ENCODE data around the gene RIPK4.

RIPK4 gene

GRCh38 chr21:41802684-41803083, 35.8 kb upstream of the RIPK4 start:
- no peak for TF ChIP-seq CTCF (IDR thresholded peaks at IDR 0.05; ENCODE audit: low read depth, low read length)
- DNase-seq (ENCODE audit: extremely low read depth, low read depth) = peak; percentile 35

- DNase-seq (ENCODE audit: extremely low read depth, low read depth) = no peak
- TF ChIP-seq CTCF (IDR thresholded peaks at IDR 0.05; ENCODE audit: low read depth, low read length) = no peak
These were observed 35.3 kb upstream of the RIPK4 start for GRCh38 chr21:41802198-41802584.

- TF ChIP-seq CTCF (IDR thresholded peaks at IDR 0.05; ENCODE audit: low read depth, low read length) = no peak
- DNase-seq (ENCODE audit: extremely low read depth, low read depth) = no peak
These were observed 34.7 kb upstream of the RIPK4 start for GRCh38 chr21:41801321-41802197.

GRCh38 chr21:41800425-41801320, 33.8 kb upstream of the RIPK4 start:
- TF ChIP-seq CTCF (IDR thresholded peaks at IDR 0.05; ENCODE audit: low read depth, low read length) = no peak
- DNase-seq (ENCODE audit: extremely low read depth, low read depth) = no peak

GRCh38 chr21:41799763-41800162, 32.9 kb upstream of the RIPK4 start:
- DNase-seq (ENCODE audit: extremely low read depth, low read depth) = no peak
- no peak for TF ChIP-seq CTCF (IDR thresholded peaks at IDR 0.05; ENCODE audit: low read depth, low read length)

- no peak for DNase-seq (ENCODE audit: extremely low read depth, low read depth)
- TF ChIP-seq CTCF (IDR thresholded peaks at IDR 0.05; ENCODE audit: low read depth, low read length) = no peak
These were observed 31.5 kb upstream of the RIPK4 start for GRCh38 chr21:41798326-41798725.

Data from AG09319 (cell line).